UCSD-AML1 (cell line): Measurements from ENCODE around the gene MXRA7.
"Not testable (repeated sequence)": the region's sequence is repeated elsewhere in the genome, so short reads cannot be mapped to it uniquely, and the experiment has no call there.

Source experiments
- DNase-seq: peaks from one replicate; lab custom pipeline; 2025; ENCODE audit not compliant: unreplicated experiment; lab: John Stamatoyannopoulos, UW

The MXRA7 gene

GRCh38 chr17:76716146-76716838 lies 5.5 kb upstream of the MXRA7 start:
- DNase-seq = peak; percentile 42

DNA sequence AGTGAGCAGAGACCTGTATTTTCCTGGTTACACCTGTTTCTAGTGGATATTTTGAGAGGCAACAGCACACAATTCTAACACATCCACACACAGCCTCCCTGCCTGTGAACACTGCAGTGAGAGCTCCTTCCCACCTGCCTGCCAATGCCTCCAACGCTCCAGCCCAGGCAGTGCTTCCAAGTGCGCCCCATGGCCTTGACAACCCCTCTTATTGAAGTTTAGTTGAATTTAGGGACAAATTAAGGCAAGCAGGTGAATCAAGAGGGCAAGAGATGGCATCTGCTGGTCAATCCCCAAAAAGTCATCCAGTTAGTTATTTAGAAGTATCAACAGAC lies 4.7 kb upstream of the MXRA7 start:
- DNase-seq = no peak

- peak; percentile 54 for DNase-seq
Observed at GRCh38 chr17:76714822-76715495, 4.2 kb upstream of the MXRA7 start.

DNA sequence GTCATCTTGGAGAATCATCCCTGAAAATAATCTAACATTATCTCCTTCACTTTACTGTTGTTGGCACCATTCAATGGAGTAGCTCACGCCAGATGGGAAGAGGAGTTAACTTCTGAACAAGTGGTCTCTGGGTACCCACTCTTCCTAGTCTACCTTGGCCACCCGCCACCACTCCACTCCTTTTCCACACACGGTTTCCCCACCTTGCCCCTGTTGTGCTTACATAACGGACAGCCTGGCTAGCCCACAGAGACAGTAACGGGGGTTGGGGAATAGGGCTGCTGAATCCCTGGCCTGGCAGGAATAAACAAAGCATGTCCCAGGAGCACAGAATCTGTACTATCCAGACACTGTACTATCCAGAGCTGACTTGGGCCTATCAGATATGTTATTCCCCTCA lies 3.6 kb upstream of the MXRA7 start:
- no peak for DNase-seq

- no peak for DNase-seq
Observed at GRCh38 chr17:76713765-76714164, 3.0 kb upstream of the MXRA7 start.

GRCh38 chr17:76712321-76712720 lies 1.6 kb upstream of the MXRA7 start:
- not testable (repeated sequence) for DNase-seq

- DNase-seq = not testable (repeated sequence)
Observed at GRCh38 chr17:76709951-76710862, 558 bp downstream of the MXRA7 start.

DNA sequence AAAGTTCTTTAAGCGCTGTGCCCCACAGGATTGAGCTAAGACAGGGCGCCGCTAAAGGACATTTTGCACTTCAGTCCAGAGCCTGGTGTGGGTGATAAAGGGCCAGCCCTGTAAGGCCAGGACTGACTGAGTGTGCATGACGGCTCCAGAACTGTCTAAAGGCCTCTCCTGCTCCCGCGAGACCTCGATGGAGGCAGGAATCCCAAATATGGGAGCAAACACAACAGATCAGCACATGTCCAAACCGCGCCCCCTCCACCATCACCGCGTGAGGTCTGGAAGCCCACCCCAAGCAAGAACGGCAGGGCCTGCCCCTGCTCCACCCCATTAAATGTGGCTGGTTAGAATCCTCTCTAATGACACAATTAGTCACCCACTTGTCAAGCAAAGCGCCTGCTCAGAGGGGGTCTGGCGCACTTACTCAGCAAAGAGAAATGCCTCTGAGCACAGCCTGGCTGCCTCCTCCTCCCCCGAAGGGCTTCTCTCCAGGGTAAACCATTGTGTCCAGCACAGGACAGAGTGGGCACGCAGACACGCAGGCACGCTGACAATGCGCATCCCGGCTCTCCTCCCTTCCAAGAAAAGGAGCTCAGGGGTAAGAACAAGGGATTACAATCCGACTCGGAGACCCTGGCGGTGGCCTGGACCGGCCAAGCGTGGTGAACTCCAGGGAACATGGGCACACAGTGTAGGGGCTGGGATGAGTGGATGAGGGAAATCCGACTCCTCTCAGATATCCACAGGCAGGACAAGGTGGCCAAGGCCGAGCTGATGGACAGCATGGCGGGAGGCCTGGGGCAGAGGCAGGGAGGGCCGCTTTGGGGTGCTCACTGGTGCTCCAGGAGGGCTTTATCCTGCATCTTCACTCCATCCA lies 1.5 kb downstream of the MXRA7 start:
- DNase-seq = no peak

DNA sequence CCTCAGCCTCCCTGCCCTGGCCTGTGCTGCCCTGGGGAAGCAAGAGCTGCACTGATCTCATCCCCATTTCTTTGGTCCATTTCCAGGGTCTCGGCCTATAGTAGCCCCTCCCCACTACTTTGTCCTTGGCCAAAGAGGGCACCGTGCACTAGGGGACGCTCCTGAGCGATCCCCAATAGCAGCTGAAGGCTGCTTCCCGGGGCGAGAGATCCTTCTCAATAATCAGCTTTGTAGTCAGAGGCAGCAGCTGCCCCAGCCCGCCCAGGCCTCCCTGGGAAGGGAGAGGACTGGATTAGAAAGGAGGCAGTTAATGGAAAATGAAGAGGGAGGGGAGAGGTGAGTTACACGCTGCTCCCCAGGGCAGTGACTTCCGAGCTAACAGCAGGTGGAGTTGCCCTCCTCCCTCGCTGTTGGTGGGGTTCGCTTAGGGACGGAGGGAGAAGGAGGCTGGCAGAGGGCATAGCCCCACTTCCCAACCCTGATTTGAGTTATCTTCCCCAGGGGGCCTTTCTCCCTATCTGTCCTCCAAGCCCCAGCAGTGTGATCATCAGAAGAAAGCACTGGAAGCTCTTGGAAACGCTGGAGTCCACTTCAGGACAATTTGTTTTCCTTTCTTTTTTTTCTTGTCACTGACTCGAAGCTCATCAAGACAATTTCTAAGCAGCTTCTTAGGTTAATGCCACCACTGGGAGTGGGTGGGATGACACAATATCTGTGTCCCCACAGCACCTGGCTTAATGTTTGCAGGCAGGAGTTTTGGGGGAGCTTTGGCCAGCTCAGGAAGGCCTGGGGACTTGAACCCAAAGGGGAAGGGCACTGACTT lies 2.6 kb downstream of the MXRA7 start:
- no peak for DNase-seq

GRCh38 chr17:76706817-76707216 lies 3.9 kb downstream of the MXRA7 start:
- DNase-seq = no peak

- DNase-seq = no peak
Observed at GRCh38 chr17:76704805-76705204, 6.0 kb downstream of the MXRA7 start.

- DNase-seq = no peak
Observed at GRCh38 chr17:76702941-76703637, 7.7 kb downstream of the MXRA7 start.

- no peak for DNase-seq
Observed at GRCh38 chr17:76702076-76702475, 8.7 kb downstream of the MXRA7 start.

DNA sequence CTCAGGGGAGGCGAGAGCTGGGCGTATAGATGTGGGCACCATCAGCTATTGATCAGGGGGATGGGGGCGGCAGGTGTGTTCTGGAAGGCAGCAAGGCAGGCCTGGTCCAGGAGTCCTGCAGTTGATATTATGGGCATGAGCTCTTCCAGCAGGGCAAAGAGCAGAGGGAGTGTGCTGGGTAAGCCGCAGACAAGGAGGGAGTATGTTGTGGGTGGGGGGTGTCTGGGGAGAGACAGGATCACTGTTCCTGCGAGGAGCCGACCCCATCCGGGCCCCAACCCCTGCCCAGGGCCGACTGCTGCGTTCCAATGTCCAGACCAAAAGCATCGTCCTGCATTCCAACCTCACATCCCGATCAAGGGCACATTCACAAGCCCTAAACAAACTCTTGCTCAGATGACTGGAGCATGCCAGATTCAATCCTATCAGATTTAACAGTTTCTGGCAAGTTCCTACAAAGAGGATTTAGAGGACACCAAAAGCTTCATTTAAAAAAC lies 9.2 kb downstream of the MXRA7 start:
- DNase-seq = no peak

DNA sequence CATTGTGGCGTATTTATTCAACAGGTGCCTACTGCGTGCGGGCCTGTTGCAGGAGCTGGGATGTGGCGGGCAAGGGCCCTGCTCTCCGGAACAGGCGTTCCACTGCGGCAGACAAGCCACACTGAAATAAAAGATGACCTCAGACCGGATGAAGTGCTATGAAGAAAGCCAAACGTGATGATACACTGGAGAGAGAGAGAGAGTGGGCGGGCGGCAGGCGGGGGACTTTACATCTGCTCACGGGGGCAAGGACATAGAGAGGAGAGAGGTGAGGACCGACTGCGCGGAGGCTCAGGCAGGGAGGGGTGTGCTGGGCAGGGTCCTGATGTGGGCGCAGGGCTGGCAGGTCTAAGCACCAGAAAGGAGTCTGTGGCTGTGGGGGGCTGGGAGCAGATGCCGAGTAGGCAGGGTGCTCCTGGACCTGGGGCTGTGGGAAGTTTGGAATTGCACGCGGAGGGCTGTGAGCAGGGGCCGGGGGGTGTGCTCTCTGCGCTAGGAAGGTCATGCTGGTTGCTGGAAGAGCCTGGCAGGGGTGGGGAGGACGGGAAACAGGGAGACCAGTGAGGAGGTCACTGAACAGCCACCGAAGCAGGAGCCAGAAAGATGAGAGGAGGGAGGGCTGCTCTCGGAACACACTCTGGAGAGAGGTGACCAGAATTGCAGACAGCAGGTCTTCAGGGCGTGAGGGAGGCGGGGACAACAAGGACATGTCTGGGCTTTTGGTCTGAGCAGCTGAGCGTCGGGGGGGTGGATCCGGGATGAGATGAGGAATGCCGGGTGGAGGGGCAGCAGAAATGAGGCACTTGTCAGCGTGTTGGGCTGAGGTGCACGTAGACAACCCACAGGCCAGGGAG lies 9.9 kb downstream of the MXRA7 start:
- no peak for DNase-seq

- no peak for DNase-seq
Observed at GRCh38 chr17:76700270-76700616, 10.5 kb downstream of the MXRA7 start.

DNA sequence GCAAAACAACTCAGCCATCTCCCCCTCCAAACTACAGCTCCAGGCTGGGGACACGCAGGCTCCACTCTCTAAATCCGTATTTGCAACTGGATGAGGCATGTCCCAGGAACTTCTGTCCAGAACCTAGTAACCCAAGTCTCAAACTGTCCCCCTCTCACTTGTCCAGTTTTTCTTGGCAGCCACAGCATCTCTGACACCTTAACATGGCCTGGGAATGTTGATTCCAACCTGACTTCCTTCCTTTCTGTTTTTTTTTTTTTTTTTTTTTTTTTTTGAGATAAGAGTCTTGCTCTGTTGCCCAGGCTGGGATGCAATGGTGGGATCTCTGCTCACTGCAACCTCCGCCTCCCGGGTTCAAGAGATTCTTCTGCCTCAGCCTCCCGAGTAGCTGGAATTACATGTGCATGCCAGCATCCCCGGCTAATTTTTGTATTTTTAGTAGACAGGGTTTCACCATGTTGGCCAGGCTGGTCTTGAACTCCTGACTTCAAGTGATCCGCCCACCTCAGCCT lies 12.2 kb downstream of the MXRA7 start:
- not testable (repeated sequence) for DNase-seq
